ENCODE measurements around the gene DUSP10.

DUSP10 gene

GRCh38 chr1:221724931-221725605, 16.8 kb downstream of the DUSP10 start:
- Mint-ChIP-seq H3K27me3 (ENCODE audit: low read depth) (peaks cover 7% of the 10 kb centered on the region), H3K36me3 (ENCODE audit: low read depth) (peaks cover 13% of the 10 kb centered on the region), H3K4me3 (no peak overlapping the region), H3K27ac (no peak overlapping the region), H3K9me3 (peaks cover 4% of the 10 kb centered on the region), H3K4me1 (peaks cover 13% of the 10 kb centered on the region)
- no peak for TF ChIP-seq CTCF (IDR thresholded peaks at IDR 0.05; ENCODE audit: unreplicated experiment in 3 of 3)

- Mint-ChIP-seq H3K36me3 (ENCODE audit: low read depth) (peaks cover 13% of the 10 kb centered on the region), H3K4me3 (no peak overlapping the region), H3K27me3 (ENCODE audit: low read depth) (peaks cover 7% of the 10 kb centered on the region)
Observed at GRCh38 chr1:221723848-221724236, 18.0 kb downstream of the DUSP10 start.

GRCh38 chr1:221723018-221723847, 18.7 kb downstream of the DUSP10 start:
- peaks cover 3% of the 10 kb centered on the region for H3K27me3 Mint-ChIP-seq (ENCODE audit: low read depth)
- H3K4me3 Mint-ChIP-seq, result no peak overlapping the region
- peaks cover 4% of the 10 kb centered on the region for H3K9me3 Mint-ChIP-seq
- H3K36me3 Mint-ChIP-seq (ENCODE audit: low read depth), result peaks cover 13% of the 10 kb centered on the region
- peaks cover 12% of the 10 kb centered on the region for H3K4me1 Mint-ChIP-seq
- H3K27ac Mint-ChIP-seq, result no peak overlapping the region
- TF ChIP-seq CTCF (IDR thresholded peaks at IDR 0.05; ENCODE audit: unreplicated experiment in 3 of 3), result no peak

More at GRCh38 chr1:221723848-221724236, 18.0 kb downstream of the DUSP10 start:
- Mint-ChIP-seq H3K27ac (no peak overlapping the region), H3K4me1 (peaks cover 6% of the 10 kb centered on the region), H3K9me3 (peaks cover 4% of the 10 kb centered on the region)
- no peak for TF ChIP-seq CTCF (IDR thresholded peaks at IDR 0.05; ENCODE audit: unreplicated experiment in 3 of 3)

- Mint-ChIP-seq H3K36me3 (ENCODE audit: low read depth) (peaks cover 13% of the 10 kb centered on the region), H3K4me3 (no peak overlapping the region), H3K27ac (no peak overlapping the region)
Observed at GRCh38 chr1:221722254-221723017, 19.5 kb downstream of the DUSP10 start.

GRCh38 chr1:221720545-221720944, 21.3 kb downstream of the DUSP10 start:
- Mint-ChIP-seq H3K4me1 (peaks cover 28% of the 10 kb centered on the region), H3K36me3 (ENCODE audit: low read depth) (peaks cover 13% of the 10 kb centered on the region), H3K9me3 (peaks cover 4% of the 10 kb centered on the region), H3K4me3 (no peak overlapping the region), H3K27me3 (ENCODE audit: low read depth) (peaks cover 3% of the 10 kb centered on the region), H3K27ac (no peak overlapping the region)
- no peak for TF ChIP-seq CTCF (IDR thresholded peaks at IDR 0.05; ENCODE audit: unreplicated experiment in 3 of 3)

More at GRCh38 chr1:221722254-221723017, 19.5 kb downstream of the DUSP10 start:
- no peaks in the 10 kb centered on the region for H3K27me3 Mint-ChIP-seq (ENCODE audit: low read depth)
- no peak for TF ChIP-seq CTCF (IDR thresholded peaks at IDR 0.05; ENCODE audit: unreplicated experiment in 3 of 3)
- peaks cover 16% of the 10 kb centered on the region for H3K4me1 Mint-ChIP-seq
- H3K9me3 Mint-ChIP-seq, result peaks cover 4% of the 10 kb centered on the region
